Activated B cell treated with CpG ODN at 0.5 μM for 24 hours (primary cell): ENCODE data around the gene INSM1. TPM values are rescaled to one million over a fixed set of nuclear protein-coding genes. Genes with fewer than 3 reads are reported as not detected.

Experiments used
- ATAC-seq: fragments of 200-7000 bp; cut with Tn5 transposase; one replicate; pipeline ENCODE4 v1.10.0; 2021; ENCODE audit warnings: low read depth, mild to moderate bottlenecking, moderate library complexity
- CTCF ChIA-PET: fragments of 350-600 bp; sonication (Branson Sonifier 250); formaldehyde crosslinking; loops from one replicate; lab custom pipeline; 2021; ENCODE audit warnings: antibody characterized with exemption; lab: Charles Lee
- POLR2A ChIA-PET: fragments of 350-600 bp; sonication (Branson Sonifier 250); formaldehyde crosslinking; loops from one replicate; lab custom pipeline; 2021; ENCODE audit warnings: antibody characterized with exemption; lab: Charles Lee
- DNase-seq: peaks from one replicate; pipeline ENCODE4 v3.0.0; 2022
- H3K27ac Mint-ChIP-seq: one replicate; pipeline ENCODE4 v1.8.0; 2020; ENCODE audit warnings: mixed read lengths
- H3K27me3 Mint-ChIP-seq: one replicate; pipeline ENCODE4 v1.8.0; 2021; ENCODE audit warnings: mixed read lengths
- H3K36me3 Mint-ChIP-seq: one replicate; pipeline ENCODE4 v1.8.0; 2021; ENCODE audit warnings: low read depth, mixed read lengths
- H3K4me1 Mint-ChIP-seq: one replicate; pipeline ENCODE4 v1.8.0; 2021; ENCODE audit warnings: mixed read lengths
- H3K4me3 Mint-ChIP-seq: one replicate; pipeline ENCODE4 v1.8.0; 2020; ENCODE audit warnings: mild to moderate bottlenecking, mixed read lengths
- H3K9me3 Mint-ChIP-seq: one replicate; pipeline ENCODE4 v1.8.0; 2020; ENCODE audit warnings: mixed read lengths
- intact Hi-C: fragments of 100-400 bp; cut with micrococcal nuclease; formaldehyde crosslinking; loops from one replicate; pipeline ENCODE4 v1.15.1; 2024
- total RNA-seq: library from RNA; stranded (reverse); gene quantifications from 2 replicates; pipeline ENCODE4 v1.2.3, GENCODE V29; 2022
- TF ChIP-seq, protein P1 (sequence below): fragments of 200-600 bp; IDR thresholded peaks from one replicate; pipeline ENCODE4 v1.8.0; 2022; ENCODE audit warnings: antibody characterized with exemption, mild to moderate bottlenecking

INSM1 gene
- total RNA-seq, 1 donor from 2014 or later = not detected

GRCh38 chr20:20371681-20372080 lies 3.8 kb downstream of the INSM1 start:
- ChIA-PET POLR2A (no interaction called here), CTCF (interaction anchor here (0.7 kb wide), 1 partner anchor 872 kb away, joined by 3 read pairs; no protein-coding TSS in a partner anchor)
- no peaks in the 10 kb centered on the region for H3K36me3 Mint-ChIP-seq
- no peak for DNase-seq
- peaks cover 11% of the 10 kb centered on the region for H3K4me1 Mint-ChIP-seq
- peaks cover 47% of the 10 kb centered on the region for H3K27me3 Mint-ChIP-seq
- H3K27ac Mint-ChIP-seq = no peak overlapping the region
- intact Hi-C loops = no loop called here
- H3K4me3 Mint-ChIP-seq = no peak overlapping the region
- TF ChIP-seq, protein P1, sequence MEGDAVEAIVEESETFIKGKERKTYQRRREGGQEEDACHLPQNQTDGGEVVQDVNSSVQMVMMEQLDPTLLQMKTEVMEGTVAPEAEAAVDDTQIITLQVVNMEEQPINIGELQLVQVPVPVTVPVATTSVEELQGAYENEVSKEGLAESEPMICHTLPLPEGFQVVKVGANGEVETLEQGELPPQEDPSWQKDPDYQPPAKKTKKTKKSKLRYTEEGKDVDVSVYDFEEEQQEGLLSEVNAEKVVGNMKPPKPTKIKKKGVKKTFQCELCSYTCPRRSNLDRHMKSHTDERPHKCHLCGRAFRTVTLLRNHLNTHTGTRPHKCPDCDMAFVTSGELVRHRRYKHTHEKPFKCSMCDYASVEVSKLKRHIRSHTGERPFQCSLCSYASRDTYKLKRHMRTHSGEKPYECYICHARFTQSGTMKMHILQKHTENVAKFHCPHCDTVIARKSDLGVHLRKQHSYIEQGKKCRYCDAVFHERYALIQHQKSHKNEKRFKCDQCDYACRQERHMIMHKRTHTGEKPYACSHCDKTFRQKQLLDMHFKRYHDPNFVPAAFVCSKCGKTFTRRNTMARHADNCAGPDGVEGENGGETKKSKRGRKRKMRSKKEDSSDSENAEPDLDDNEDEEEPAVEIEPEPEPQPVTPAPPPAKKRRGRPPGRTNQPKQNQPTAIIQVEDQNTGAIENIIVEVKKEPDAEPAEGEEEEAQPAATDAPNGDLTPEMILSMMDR = no peak
- ATAC-seq = no peak
- H3K9me3 Mint-ChIP-seq = no peaks in the 10 kb centered on the region

DNA sequence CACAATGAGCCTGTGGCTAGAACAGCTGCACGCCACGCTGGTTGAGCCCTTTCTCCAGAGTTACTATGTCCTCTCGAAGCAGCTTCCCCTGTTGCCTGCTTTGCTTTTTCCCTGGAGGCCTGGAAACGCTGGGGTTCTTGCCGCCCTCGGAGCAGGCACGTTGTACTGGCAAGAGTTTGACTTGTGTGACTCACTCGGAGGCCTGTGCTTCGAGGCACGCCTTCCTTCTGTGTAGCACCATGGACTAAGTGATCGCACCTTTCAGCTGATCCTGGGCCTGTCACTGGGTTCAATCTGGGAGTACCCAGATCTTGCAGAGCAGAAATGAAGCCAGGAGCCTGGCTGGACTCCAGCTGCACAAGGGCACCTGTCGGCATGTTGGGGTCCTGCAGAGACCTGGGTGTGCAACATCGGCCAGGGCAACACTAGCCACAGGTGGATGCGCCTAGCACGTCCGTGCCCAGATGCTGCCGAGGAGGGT lies 5.2 kb downstream of the INSM1 start:
- H3K9me3 Mint-ChIP-seq = no peaks in the 10 kb centered on the region
- ATAC-seq (no peak), DNase-seq (no peak)
- no peaks in the 10 kb centered on the region for H3K36me3 Mint-ChIP-seq
- TF ChIP-seq, protein P1 = no peak
- intact Hi-C loops = no loop called here
- H3K4me1 Mint-ChIP-seq = peaks cover 7% of the 10 kb centered on the region
- no peak overlapping the region for H3K4me3 Mint-ChIP-seq
- H3K27ac Mint-ChIP-seq = no peak overlapping the region
- peaks cover 44% of the 10 kb centered on the region for H3K27me3 Mint-ChIP-seq
- CTCF ChIA-PET = no interaction called here
- POLR2A ChIA-PET = no interaction called here

DNA sequence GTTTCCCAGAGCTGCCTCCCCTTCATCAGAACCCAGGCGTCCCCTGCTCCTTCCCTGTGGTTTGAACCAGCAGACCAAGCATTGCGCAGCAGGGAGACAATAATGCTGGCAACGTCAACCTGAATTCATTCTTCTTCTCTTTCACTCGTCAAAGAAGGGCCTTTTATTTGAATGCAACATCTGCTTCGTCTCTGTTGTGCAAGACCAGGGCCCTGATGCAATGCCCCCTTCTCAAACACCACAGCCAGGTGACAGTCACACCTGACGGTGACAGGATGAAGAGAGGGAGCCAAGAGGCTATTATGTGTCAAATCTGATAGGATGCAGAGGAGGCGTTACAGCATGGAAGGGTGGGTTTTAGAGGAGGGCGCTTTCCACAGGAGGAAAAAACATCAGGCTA lies 8.0 kb downstream of the INSM1 start:
- Mint-ChIP-seq H3K9me3 (peaks cover 2% of the 10 kb centered on the region), H3K36me3 (no peaks in the 10 kb centered on the region), H3K27me3 (peaks cover 49% of the 10 kb centered on the region), H3K4me1 (no peaks in the 10 kb centered on the region), H3K4me3 (no peak overlapping the region), H3K27ac (no peak overlapping the region)
- DNase-seq (no peak), ATAC-seq (no peak)
- POLR2A ChIA-PET = no interaction called here
- intact Hi-C loops = no loop called here
- TF ChIP-seq, protein P1 = no peak
- CTCF ChIA-PET = no interaction called here

- no peak for ATAC-seq
- TF ChIP-seq, protein P1 = no peak
- Mint-ChIP-seq H3K27me3 (peaks cover 19% of the 10 kb centered on the region), H3K9me3 (no peaks in the 10 kb centered on the region), H3K27ac (no peak overlapping the region), H3K36me3 (peaks cover 8% of the 10 kb centered on the region), H3K4me1 (no peaks in the 10 kb centered on the region), H3K4me3 (no peak overlapping the region)
- POLR2A ChIA-PET = no interaction called here
- intact Hi-C loops = no loop called here
- no peak for DNase-seq
- CTCF ChIA-PET = no interaction called here
Measured at GRCh38 chr20:20386192-20386591, 18.3 kb downstream of the INSM1 start.

DNA sequence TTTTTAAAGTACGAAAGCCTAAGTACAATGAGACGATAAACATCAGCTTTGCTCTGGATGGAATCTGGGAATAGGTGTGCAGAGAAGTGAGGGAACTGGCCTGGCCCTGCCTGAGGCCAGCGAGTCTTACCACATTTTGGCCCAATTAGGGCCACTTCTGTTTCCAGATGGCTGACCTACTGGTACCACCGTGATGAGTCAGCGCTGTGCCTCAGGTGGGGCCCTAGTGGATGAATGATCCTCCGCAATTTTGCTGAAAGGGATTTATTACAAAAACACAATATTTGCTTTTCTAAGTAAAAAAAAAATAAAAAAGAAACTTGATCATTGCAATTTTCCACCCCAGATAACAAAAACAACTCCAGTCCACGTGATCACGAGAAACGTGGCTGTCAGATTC lies 22.5 kb downstream of the INSM1 start:
- intact Hi-C loops = no loop called here

More for the DNA sequence above, 22.5 kb downstream of the INSM1 start:
- ChIA-PET POLR2A (no interaction called here), CTCF (no interaction called here)
- TF ChIP-seq, protein P1 = no peak
- peaks cover 26% of the 10 kb centered on the region for H3K36me3 Mint-ChIP-seq
- ATAC-seq (no peak), DNase-seq (no peak)
- H3K4me3 Mint-ChIP-seq = no peak overlapping the region
- H3K9me3 Mint-ChIP-seq = no peaks in the 10 kb centered on the region
- no peaks in the 10 kb centered on the region for H3K27me3 Mint-ChIP-seq
- H3K4me1 Mint-ChIP-seq = no peaks in the 10 kb centered on the region
- H3K27ac Mint-ChIP-seq = no peak overlapping the region
